Urothelium cell line (cell line): ENCODE data around the gene EXOSC7.
A peak's percentile ranks its signal among the peaks of the same experiment; 100 is the strongest.
"Not testable (repeated sequence)": the region's sequence is repeated elsewhere in the genome, so short reads cannot be mapped to it uniquely, and the experiment has no call there.

Source experiments
- DNase-seq: peaks from one replicate; pipeline ENCODE4 v3.0.0; 2011; ENCODE audit warnings: low spot score, mixed read lengths
- FAIRE-seq: peaks from 2 replicates; lab custom pipeline; 2011; peaks lifted over from hg19 to GRCh38; lab: Jason Lieb, UNC

The EXOSC7 gene

DNA sequence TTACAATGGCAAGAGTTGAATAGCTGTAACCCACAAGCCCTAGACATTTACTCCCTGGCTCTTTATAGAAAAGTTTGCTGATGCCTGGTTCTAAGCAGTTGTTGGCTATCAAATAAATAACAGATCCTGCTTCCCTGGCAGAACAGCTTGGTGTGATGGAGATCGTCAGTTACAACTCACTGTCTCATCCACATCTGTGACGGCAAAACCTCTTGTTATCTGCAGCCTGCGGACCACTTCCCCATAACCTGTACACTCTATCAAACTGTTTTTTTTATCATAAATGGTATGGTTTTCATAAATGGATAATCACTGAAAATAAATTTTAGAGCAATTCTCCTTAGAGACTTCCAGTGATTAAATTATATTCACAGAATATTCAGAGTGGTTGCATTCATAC lies 14.2 kb upstream of the EXOSC7 start:
- no peak for DNase-seq
- FAIRE-seq, result no peak

DNA sequence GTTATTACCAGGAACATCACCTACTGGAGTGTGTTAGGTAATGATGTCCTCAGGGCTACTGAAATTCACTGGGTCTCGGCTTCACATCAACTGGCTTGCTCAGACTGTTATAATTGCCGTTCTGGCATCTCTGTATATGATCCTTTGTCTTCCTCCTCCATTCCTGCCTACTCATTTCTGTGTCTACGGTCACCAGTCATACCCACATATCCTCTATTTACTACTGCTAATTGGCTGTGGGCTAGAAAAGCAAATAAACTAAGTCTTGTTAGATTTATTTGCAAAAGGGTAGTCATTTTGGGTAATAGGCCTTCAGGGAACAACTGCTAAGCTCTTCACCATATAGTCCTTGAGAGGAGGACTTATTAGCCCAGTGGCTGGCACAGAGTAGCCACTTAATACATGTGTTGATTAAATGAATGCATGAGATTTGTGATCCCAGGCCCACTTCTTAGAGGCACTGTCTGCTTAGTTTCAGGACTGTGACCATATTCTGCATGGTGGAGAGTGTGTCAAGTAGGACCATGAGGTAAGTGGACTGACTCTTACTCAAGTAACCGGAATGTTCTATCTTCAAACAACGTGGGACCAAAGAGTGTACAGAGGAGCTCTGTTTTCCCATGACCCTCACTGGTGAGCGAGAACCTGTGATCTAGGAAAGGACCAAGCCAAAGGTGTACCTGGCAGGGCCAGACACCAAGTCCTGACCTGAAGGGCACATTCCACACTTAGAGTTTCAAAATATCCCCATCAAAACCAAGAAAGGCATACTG lies 13.2 kb upstream of the EXOSC7 start:
- DNase-seq, result no peak
- no peak for FAIRE-seq

DNA sequence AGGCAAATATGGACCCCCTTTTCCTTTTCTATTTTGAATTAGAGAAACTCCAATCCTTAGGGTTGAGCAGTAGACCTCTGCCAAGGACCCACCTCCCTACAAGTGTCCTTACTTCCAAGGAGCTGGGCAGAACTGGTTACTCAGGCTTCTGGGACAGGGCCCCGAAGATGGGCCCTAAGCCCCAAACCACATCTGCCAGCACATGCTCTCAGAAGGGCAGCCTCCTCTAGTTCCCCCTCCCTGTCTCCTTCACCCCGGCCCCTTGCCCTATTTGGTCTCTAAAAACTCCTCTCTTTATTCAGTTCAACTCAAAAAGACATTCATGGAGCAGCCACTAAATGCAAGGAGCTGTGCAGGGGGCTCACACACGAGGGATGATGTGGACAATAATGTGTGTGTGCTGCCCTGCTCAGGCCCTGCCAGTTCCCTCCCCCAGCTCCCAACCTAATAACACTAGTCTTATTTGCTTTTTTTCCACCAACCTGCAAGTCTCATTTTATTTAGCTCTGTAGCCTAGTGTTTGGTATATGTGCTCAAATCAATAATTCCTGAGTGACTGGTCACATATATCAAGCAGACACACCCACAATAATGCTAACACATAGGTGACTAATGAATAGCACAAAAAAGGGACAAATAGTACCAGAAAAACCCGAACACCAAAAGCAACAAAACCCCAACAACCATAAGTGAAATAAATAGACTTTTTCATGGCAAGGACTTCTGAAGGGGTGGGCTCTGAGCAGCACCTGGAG lies 12.3 kb upstream of the EXOSC7 start:
- FAIRE-seq, result no peak
- DNase-seq, result no peak

DNA sequence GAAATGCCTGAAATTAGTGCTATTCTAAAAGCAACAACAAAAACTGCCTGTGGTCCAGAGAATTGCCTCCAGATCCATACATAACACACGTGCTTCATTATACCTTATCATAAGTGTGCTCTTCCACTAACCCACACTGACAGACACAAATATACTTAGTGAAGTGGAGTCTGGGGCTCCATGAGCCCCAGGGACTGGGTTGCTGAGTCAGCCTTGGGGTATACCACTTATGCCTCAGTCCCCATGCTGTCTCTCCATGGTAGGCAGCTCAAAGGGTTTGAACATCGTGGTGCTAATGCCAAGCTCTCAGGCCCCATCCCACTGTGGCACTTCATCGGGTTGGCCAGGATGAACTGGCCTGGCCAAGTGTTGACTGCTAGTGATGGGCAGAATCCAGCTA lies 10.9 kb upstream of the EXOSC7 start:
- DNase-seq (no peak), FAIRE-seq (no peak)

DNA sequence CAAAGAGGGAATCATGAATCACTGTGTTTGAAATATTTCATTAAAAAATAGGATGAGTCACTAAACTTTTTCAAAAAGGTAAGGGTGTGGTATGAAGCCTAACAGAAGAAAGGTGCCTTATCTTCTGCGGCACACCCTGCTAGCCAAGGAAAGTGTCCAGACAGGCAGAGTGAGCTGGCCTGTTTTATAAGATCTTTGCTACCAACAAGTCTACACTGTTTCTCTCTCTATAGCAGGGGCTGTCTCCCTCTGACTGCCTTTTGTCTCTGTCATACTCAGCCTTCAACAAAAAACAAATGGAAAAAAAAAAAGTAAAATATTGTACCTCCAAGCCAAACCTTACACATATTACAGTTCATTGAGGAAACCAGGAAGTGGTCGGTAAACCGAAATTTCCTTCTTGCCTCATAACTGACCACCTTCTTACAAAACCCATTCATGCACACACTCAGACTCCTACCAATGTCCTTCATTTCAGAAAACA lies 9.2 kb upstream of the EXOSC7 start:
- peak; percentile 15 for DNase-seq
- no peak for FAIRE-seq

GRCh38 chr3:44968447-44968858 lies 7.6 kb upstream of the EXOSC7 start:
- FAIRE-seq (no peak), DNase-seq (no peak)

- FAIRE-seq (no peak), DNase-seq (no peak)
Measured at GRCh38 chr3:44969154-44969827, 6.8 kb upstream of the EXOSC7 start.

- FAIRE-seq, result no peak
Measured at GRCh38 chr3:44969828-44970179, 6.2 kb upstream of the EXOSC7 start.

DNA sequence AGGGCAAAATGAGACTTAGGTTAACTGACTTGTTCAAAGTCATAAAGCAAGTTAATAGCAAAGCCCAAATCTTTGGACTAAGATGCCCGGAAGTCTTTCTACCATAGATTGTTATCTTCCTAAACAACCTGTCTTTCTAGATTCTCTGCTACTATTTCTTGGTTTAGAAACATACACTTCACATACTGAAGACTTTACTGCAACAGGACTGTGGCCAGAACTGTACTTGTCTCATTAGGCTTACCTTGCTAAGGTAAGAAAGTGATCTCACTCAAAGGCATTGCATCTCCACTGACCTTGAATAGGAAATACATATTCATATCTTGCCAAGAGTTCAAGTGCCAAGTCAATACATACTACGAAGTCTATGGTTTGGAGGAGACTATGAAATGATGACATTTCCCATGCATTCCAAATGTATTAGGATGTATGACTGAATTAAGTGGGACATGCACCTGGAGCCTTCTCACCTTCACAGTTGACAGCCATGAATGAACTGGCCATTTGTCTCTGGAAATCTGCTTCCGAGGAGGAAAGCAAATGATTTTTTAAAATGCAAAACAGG lies 5.0 kb upstream of the EXOSC7 start:
- DNase-seq (no peak), FAIRE-seq (no peak)

More at GRCh38 chr3:44969828-44970179, 6.2 kb upstream of the EXOSC7 start:
- no peak for DNase-seq

DNA sequence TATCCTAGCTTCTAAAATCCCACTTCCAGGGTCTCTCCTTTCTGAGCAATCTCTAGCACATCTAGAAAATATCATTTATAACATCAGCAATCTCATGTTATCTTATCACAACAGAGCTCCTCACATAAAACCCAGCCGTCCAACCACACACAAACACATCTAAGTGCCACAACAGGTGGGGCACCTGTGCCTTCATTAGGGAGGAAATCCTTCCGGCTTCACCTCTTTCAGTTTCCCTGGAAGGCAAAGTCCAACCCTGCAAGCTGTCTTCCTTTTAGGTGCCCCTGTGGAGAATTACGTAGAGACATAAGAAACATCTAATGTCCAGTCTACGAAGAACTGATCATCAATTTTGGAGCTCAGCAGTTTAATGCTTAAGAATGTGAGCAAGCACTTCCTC lies 1.6 kb upstream of the EXOSC7 start:
- FAIRE-seq (no peak), DNase-seq (no peak)

DNA sequence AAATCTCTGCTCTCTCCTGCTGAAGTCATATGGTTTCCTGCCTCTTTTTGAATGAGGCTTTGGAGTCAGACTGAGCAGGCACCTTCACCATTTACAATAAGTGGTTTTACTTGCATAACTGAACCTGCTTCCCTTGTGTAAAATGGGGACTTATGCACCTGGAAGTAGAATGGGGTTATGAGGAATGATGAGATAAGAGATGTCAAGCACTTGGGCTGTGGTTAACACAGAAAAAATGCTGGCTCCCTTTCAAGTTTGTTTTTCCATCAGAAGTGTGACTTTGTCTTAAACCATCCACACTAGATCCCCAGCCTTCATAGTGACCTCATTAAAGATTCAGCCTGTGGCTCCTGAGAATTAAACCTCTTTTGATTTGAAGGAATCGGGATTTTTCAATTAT lies 5.2 kb downstream of the EXOSC7 start:
- no peak for DNase-seq
- no peak for FAIRE-seq

DNA sequence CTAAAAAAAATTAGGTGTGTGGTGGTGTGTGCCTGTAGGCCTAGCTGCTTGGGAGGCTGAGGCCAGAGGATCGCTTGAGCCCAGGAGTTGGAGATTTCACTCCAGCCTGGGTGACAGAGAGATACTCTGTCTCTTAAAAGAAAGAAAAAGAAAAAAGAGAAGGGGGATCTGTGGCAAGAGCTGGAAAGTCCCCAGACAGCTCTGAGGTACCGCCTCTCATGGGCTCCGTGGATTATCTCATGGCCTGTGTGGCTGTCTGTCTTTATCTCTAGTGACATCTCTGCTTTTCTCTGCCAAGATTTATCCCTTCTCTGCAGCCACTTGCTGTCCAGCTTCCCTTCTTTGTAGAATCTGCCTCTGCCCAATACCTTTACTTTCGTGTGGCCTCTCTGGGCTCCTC lies 5.7 kb downstream of the EXOSC7 start:
- no peak for DNase-seq
- FAIRE-seq, result no peak

GRCh38 chr3:44982817-44983216 lies 6.8 kb downstream of the EXOSC7 start:
- FAIRE-seq (no peak), DNase-seq (no peak)

GRCh38 chr3:44983484-44983941 lies 7.5 kb downstream of the EXOSC7 start:
- FAIRE-seq (no peak), DNase-seq (no peak)

DNA sequence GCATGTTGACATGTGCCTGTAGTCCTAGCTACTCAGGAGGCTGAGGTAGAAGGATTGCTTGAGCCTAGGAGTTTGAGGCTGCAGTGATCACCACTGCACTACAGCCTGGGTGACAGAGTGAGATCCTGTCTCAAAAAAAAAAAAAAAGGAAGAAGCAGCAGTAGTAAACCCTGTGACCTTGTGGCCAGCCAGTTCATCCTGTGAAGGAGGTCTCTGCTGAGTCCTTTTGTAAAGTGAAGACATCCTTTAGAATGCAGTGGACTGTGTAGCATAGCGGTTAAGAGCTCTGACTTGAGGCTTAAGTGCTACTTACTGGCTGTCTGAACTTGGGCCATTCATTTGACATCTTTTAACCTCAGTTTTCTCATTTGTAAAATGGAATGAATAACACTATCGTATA lies 8.3 kb downstream of the EXOSC7 start:
- DNase-seq (no peak), FAIRE-seq (no peak)

DNA sequence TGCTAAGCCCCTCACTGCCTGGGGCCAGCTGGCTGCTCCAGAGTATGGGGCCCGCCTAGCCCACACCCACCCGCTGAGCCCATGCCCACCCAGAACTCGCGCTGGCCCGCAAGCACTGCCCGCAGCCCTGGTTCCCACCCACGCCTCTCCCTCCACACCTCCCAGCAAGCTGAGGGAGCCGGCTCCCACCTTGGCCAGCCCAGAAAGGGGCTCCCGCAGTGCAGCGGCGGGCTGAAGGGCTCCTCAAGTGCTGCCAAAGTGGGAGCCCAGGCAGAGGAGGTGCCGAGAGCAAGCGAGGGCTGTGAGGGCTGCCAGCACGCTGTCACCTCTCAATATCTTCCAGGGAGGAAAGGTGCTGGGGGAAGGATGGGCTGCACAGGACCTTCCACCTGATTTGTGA lies 10.3 kb downstream of the EXOSC7 start:
- not testable (repeated sequence) for FAIRE-seq

GRCh38 chr3:44987332-44987731 lies 11.3 kb downstream of the EXOSC7 start:
- DNase-seq (no peak), FAIRE-seq (no peak)

More for the DNA sequence above, 10.3 kb downstream of the EXOSC7 start:
- DNase-seq, result not testable (repeated sequence)

GRCh38 chr3:44988073-44988472 lies 12.0 kb downstream of the EXOSC7 start:
- FAIRE-seq, result no peak
- no peak for DNase-seq

GRCh38 chr3:44989141-44989540 lies 13.1 kb downstream of the EXOSC7 start:
- DNase-seq (no peak), FAIRE-seq (no peak)

GRCh38 chr3:44989636-44990373 lies 13.8 kb downstream of the EXOSC7 start:
- FAIRE-seq, result no peak
- DNase-seq, result no peak

- no peak for DNase-seq
- FAIRE-seq, result no peak
Measured at GRCh38 chr3:44991326-44991725, 15.3 kb downstream of the EXOSC7 start.
